ENCODE measurements around the gene EPHA2. TPM values are rescaled to one million over a fixed set of nuclear protein-coding genes. Genes with fewer than 3 reads are reported as not detected.

The EPHA2 gene
- total RNA-seq, 1 experiment from 2014 or later: 248 TPM

DNA sequence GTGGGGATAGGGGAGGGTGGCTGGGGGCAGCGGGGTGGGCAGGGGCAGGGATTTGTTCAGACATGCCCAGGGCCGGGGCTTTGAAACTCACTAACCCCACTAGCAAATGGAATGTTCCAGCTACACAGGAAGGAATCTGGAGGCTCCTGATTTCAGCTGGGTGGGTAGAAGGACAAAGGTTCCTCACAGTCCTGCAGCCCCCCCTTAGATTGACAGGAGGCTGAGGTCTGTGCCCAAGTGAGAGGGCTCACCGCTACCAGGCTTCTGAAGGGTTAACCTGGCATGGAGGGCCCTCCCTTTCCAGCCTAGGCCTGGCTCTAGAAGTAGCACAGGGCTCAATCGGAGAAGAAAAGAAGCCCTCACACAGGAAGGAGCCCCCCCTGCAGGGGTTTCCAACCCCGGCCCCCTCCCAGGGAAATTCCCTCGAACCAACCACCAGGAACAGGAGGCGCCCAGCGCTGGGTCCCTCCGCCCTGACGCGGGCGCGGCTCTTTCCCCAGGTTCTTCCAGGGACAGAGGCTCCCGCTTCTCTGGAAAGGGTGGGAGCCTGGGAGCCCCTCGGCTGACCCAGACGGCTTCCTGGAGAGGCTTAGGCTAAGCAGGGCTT lies 3.3 kb downstream of the EPHA2 start:
- Mint-ChIP-seq H3K9me3 (ENCODE audit: unreplicated experiment) (no peaks in the 10 kb centered on the region), H3K4me3 (ENCODE audit: unreplicated experiment) (peak overlapping the region; percentile 87), H3K4me1 (ENCODE audit: insufficient read depth, unreplicated experiment) (peaks cover 23% of the 10 kb centered on the region), H3K27me3 (ENCODE audit: insufficient read depth, unreplicated experiment) (no peaks in the 10 kb centered on the region), H3K27ac (ENCODE audit: low read depth, unreplicated experiment) (peak overlapping the region; percentile 93), H3K36me3 (ENCODE audit: insufficient read depth, unreplicated experiment) (peaks cover 45% of the 10 kb centered on the region)
- BruUV-seq (replicated peaks): no TSS peak
- TF ChIP-seq, protein P1, sequence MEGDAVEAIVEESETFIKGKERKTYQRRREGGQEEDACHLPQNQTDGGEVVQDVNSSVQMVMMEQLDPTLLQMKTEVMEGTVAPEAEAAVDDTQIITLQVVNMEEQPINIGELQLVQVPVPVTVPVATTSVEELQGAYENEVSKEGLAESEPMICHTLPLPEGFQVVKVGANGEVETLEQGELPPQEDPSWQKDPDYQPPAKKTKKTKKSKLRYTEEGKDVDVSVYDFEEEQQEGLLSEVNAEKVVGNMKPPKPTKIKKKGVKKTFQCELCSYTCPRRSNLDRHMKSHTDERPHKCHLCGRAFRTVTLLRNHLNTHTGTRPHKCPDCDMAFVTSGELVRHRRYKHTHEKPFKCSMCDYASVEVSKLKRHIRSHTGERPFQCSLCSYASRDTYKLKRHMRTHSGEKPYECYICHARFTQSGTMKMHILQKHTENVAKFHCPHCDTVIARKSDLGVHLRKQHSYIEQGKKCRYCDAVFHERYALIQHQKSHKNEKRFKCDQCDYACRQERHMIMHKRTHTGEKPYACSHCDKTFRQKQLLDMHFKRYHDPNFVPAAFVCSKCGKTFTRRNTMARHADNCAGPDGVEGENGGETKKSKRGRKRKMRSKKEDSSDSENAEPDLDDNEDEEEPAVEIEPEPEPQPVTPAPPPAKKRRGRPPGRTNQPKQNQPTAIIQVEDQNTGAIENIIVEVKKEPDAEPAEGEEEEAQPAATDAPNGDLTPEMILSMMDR (IDR thresholded peaks at IDR 0.05; ENCODE audit: unreplicated experiment): no peak
- intact Hi-C loops (cut with micrococcal nuclease): no loop called here
- ChIA-PET CTCF (interaction anchor here (0.5 to 15.2 kb wide), 11 partner anchors 8 to 146 kb away, joined by 3 to 156 read pairs (median 4); no protein-coding TSS in a partner anchor), POLR2A (interaction anchor here (0.7 to 6.5 kb wide), 17 partner anchors 7 to 624 kb away, joined by 3 to 153 read pairs (median 8); partner anchors contain the start of gene CPLANE2)
- peak; percentile 27 for DNase-seq (ENCODE audit: unreplicated experiment)

DNA sequence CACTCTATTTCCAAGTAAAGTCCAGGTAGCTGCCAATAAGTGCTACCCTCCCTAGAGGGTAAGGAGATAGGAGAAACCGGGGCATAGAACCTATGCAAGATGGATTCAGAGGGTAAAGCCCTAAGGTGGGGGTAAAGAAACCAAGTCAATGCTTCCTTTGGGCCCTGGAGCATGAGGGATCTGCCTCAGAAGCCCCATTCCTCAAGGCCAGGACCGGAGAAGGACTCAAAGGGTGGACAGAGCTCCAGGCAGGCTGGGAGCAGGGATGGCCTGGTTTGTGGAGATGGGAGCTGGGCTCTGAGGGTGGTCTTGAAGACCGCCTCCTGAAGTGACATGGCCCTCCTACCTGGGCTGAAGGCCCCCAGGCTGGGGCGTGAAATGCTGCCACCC lies 3.9 kb downstream of the EPHA2 start:
- Mint-ChIP-seq H3K27me3 (ENCODE audit: insufficient read depth, unreplicated experiment) (no peaks in the 10 kb centered on the region), H3K9me3 (ENCODE audit: unreplicated experiment) (no peaks in the 10 kb centered on the region), H3K4me1 (ENCODE audit: insufficient read depth, unreplicated experiment) (peaks cover 21% of the 10 kb centered on the region), H3K36me3 (ENCODE audit: insufficient read depth, unreplicated experiment) (peaks cover 51% of the 10 kb centered on the region), H3K4me3 (ENCODE audit: unreplicated experiment) (peak overlapping the region; percentile 87), H3K27ac (ENCODE audit: low read depth, unreplicated experiment) (peak overlapping the region; percentile 93)
- ChIA-PET CTCF (interaction anchor here (0.5 to 15.2 kb wide), 3 partner anchors 35 to 146 kb away, joined by 3 to 156 read pairs (median 6); no protein-coding TSS in a partner anchor), POLR2A (interaction anchor here (0.7 to 6.4 kb wide), 9 partner anchors 11 to 97 kb away, joined by 3 to 44 read pairs (median 9); partner anchors contain the start of gene CPLANE2)
- TF ChIP-seq, protein P1 (IDR thresholded peaks at IDR 0.05; ENCODE audit: unreplicated experiment): no peak
- intact Hi-C loops (cut with micrococcal nuclease): no loop called here
- no peak for DNase-seq (ENCODE audit: unreplicated experiment)
- no TSS peak for BruUV-seq (replicated peaks)

DNA sequence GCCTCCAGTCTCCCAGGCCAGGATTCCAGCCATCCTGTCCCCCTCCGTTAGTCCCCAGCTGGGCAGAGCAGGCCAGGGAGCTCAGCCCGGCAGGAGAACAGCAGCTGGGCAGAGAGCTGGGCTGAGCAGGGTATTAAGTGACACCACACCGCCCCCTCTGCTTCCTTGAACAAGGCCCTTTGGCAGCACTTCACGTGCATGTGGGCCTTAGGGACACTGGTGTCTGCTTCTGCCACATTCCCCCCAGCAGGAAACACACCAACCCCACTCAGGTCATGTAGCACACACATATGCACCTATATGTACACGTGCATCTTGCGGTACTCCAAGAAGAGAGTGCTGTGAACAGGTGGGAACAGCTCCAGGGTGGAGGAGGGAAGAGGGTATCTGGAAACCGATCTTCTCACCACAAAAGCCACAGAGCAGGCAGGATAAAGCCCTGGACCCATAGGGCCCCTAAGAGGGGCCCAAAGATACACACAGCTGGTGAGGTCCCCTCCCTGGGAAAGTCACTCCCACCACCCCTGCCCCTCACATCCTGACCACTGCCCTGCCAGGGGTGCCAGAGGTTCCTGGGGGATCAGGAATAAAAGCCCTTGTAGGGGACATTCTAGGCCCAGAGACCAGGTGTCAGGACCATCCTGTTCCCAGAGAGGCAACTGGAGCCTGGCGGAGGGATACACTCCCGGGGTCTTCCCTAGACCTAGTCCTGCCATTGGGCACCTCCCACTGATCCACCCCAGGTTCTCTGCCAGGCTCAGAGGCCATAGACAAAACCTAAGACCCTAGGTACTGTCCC lies 4.5 kb downstream of the EPHA2 start:
- peak; percentile 43 for DNase-seq (ENCODE audit: unreplicated experiment)
- Mint-ChIP-seq H3K27ac (ENCODE audit: low read depth, unreplicated experiment) (peak overlapping the region; percentile 93), H3K36me3 (ENCODE audit: insufficient read depth, unreplicated experiment) (peaks cover 57% of the 10 kb centered on the region), H3K4me3 (ENCODE audit: unreplicated experiment) (peak overlapping the region; percentile 87), H3K9me3 (ENCODE audit: unreplicated experiment) (no peaks in the 10 kb centered on the region), H3K27me3 (ENCODE audit: insufficient read depth, unreplicated experiment) (no peaks in the 10 kb centered on the region), H3K4me1 (ENCODE audit: insufficient read depth, unreplicated experiment) (peaks cover 21% of the 10 kb centered on the region)
- CTCF ChIA-PET: interaction anchor here (1.6 to 15.2 kb wide), 2 partner anchors 35 to 71 kb away, joined by 6 to 156 read pairs; no protein-coding TSS in a partner anchor
- no TSS peak for BruUV-seq (replicated peaks)
- intact Hi-C loops (cut with micrococcal nuclease): no loop called here
- TF ChIP-seq, protein P1 (IDR thresholded peaks at IDR 0.05; ENCODE audit: unreplicated experiment): no peak
- POLR2A ChIA-PET: interaction anchor here (0.7 to 6.4 kb wide), 11 partner anchors 11 to 217 kb away, joined by 3 to 44 read pairs (median 7); partner anchors contain the start of gene CPLANE2

DNA sequence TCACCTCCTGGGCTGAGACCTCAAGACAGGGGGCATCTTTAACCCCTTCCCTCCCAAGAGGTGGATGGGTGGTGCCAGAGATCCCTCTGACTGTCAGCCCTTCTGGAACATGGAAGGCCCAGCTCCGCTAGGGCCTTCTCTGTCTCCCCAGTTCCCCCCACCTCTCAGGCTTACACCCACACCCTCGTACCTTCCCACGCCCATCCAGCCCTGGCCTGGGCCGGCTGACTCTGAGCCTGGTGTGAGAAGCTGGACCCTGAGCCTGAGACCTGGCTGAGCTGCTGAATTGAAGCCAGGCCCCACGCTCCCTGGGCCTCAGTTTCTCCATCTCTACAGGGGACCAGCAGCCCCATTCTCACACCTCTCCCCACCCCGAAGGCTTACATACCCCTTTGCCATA lies 5.4 kb downstream of the EPHA2 start:
- CTCF ChIA-PET: interaction anchor here (15.2 kb wide), 1 partner anchor 70 kb away, joined by 156 read pairs; no protein-coding TSS in a partner anchor
- POLR2A ChIA-PET: interaction anchor here (0.7 to 3.6 kb wide), 7 partner anchors 9 to 218 kb away, joined by 3 to 31 read pairs (median 7); no protein-coding TSS in a partner anchor
- intact Hi-C loops (cut with micrococcal nuclease): no loop called here

More for the DNA sequence above, 5.4 kb downstream of the EPHA2 start:
- Mint-ChIP-seq H3K27ac (ENCODE audit: low read depth, unreplicated experiment) (peak overlapping the region; percentile 93), H3K27me3 (ENCODE audit: insufficient read depth, unreplicated experiment) (no peaks in the 10 kb centered on the region), H3K36me3 (ENCODE audit: insufficient read depth, unreplicated experiment) (peaks cover 66% of the 10 kb centered on the region), H3K9me3 (ENCODE audit: unreplicated experiment) (no peaks in the 10 kb centered on the region), H3K4me3 (ENCODE audit: unreplicated experiment) (peak overlapping the region; percentile 87), H3K4me1 (ENCODE audit: insufficient read depth, unreplicated experiment) (peaks cover 30% of the 10 kb centered on the region)
- no peak for DNase-seq (ENCODE audit: unreplicated experiment)
- TF ChIP-seq, protein P1 (IDR thresholded peaks at IDR 0.05; ENCODE audit: unreplicated experiment): no peak
- BruUV-seq (replicated peaks): no TSS peak

Data from MCF 10A (cell line).